GM12878 (cell line): ENCODE results near the gene HSD17B12. TPM values are rescaled to one million over a fixed set of nuclear protein-coding genes. Genes with fewer than 3 reads are reported as not detected.
A peak's percentile ranks its signal among the peaks of the same experiment; 100 is the strongest.

Source experiments
- ATAC-seq: fragments of 200-7000 bp; cut with Tn5 transposase; 3 replicates; pipeline ENCODE4 v1.9.1; 2020; ENCODE audit warnings: mild to moderate bottlenecking, moderate library complexity
- BruUV-seq: library from RNA; stranded (reverse); fragments of 400-500 nt; replicated peaks from 2 replicates; lab custom pipeline; 2021; lab: Mats Ljungman, UMichigan
- CTCF ChIA-PET: fragments of 300-600 bp; sonication (Branson Sonifier 250); formaldehyde crosslinking; extraction: SDS; loops from one replicate; lab custom pipeline; 2021; ENCODE audit warnings: inconsistent platforms; lab: Yijun Ruan, JAX
- POLR2A ChIA-PET: fragments of 350-600 bp; formaldehyde crosslinking; extraction: SDS; loops from one replicate; lab custom pipeline; 2021; ENCODE audit warnings: inconsistent platforms; lab: Charles Lee
- RAD21 ChIA-PET: fragments of 300-600 bp; sonication (Branson Sonifier 250); formaldehyde crosslinking; loops from one replicate; lab custom pipeline; 2023; ENCODE audit warnings: antibody characterized with exemption; ENCODE audit not compliant: unreplicated experiment; lab: Charles Lee
- SMC1A ChIA-PET: fragments of 300-600 bp; sonication (Branson Sonifier 250); formaldehyde crosslinking; loops from one replicate; lab custom pipeline; 2023; ENCODE audit not compliant: unreplicated experiment, uncharacterized antibody; lab: Charles Lee
- DNase-seq: peaks from one replicate; pipeline ENCODE4 v3.0.0-alpha.2; 2011; ENCODE audit warnings: low read depth, low spot score
- FAIRE-seq: peaks from 3 replicates; lab custom pipeline; 2011; peaks lifted over from hg19 to GRCh38; lab: Jason Lieb, UNC
- H2AFZ ChIP-seq: 2 replicates; pipeline ENCODE4 v1.6.0; 2011; ENCODE audit warnings: low read depth, low read length, control low read depth; ENCODE audit not compliant: control insufficient read depth
- H3K27ac ChIP-seq: 2 replicates; pipeline ENCODE4 v1.5.1; 2011; ENCODE audit warnings: control low read depth; ENCODE audit not compliant: control insufficient read depth, insufficient read depth
- H3K27me3 ChIP-seq, 2 experiments: replicated peaks in 1 of 2; 2 replicates each; pipeline versions ENCODE4 v1.6.0 to v1.6.1; 2011; ENCODE audit warnings: low read length in 1 of 2; ENCODE audit not compliant: control insufficient read depth in 2 of 2, insufficient read depth in 2 of 2
- H3K36me3 ChIP-seq, 2 experiments: 2 replicates each; pipeline ENCODE4 v1.5.1; 2011; ENCODE audit warnings: low read length in 1 of 2; ENCODE audit not compliant: control insufficient read depth in 2 of 2, insufficient read depth in 2 of 2
- H3K4me1 ChIP-seq: 2 replicates; pipeline ENCODE4 v1.6.1; 2011; ENCODE audit warnings: mild to moderate bottlenecking, low read length, moderate library complexity, mixed read lengths; ENCODE audit not compliant: control insufficient read depth, insufficient read depth
- H3K4me2 ChIP-seq: 2 replicates; pipeline ENCODE4 v1.6.0; 2011; ENCODE audit warnings: control low read depth; ENCODE audit not compliant: control insufficient read depth, insufficient read depth
- H3K4me3 ChIP-seq: fragments of 200-600 bp; sonication (generic); 2 replicates; pipeline ENCODE4 v1.5.1; 2016
- H3K79me2 ChIP-seq: 2 replicates; pipeline ENCODE4 v1.6.0; 2011; ENCODE audit warnings: low read length; ENCODE audit not compliant: control insufficient read depth, insufficient read depth
- H3K9ac ChIP-seq: 2 replicates; pipeline ENCODE4 v1.8.0; 2011; ENCODE audit warnings: low read length, control low read depth, mixed read lengths; ENCODE audit not compliant: control insufficient read depth, insufficient read depth
- H3K9me3 ChIP-seq: replicated peaks from 3 replicates; pipeline ENCODE4 v1.5.1; 2011; ENCODE audit warnings: mild to moderate bottlenecking, low read length; ENCODE audit not compliant: control insufficient read depth, insufficient read depth
- H4K20me1 ChIP-seq: 2 replicates; pipeline ENCODE4 v1.6.0; 2011; ENCODE audit not compliant: control insufficient read depth, insufficient read depth
- MEF2A ChIP-seq: IDR thresholded peaks from 2 replicates; pipeline ENCODE4 v1.6.1; 2011; ENCODE audit warnings: low read depth, mild to moderate bottlenecking, low read length, moderate library complexity; ENCODE audit not compliant: insufficient read depth
- RUNX3 ChIP-seq: IDR thresholded peaks from 2 replicates; pipeline ENCODE4 v1.6.1; 2012; ENCODE audit warnings: low read length, inconsistent platforms
- SREBF1 ChIP-seq: IDR thresholded peaks from 2 replicates; pipeline ENCODE4 v1.6.1; 2012; ENCODE audit warnings: mild to moderate bottlenecking, low read length
- ZNF24 ChIP-seq: fragments of 450-650 bp; IDR thresholded peaks from 2 replicates; pipeline ENCODE4 v1.6.1; 2017; ENCODE audit warnings: antibody characterized with exemption, mild to moderate bottlenecking
- WGBS: methylation state at CpG from one replicate; pipeline ENCODE4 v1.1.6; 2016; ENCODE audit warnings: low lambda C conversion rate; ENCODE audit not compliant: insufficient replicate concordance, insufficient coverage; ENCODE audit errors: missing lambda C conversion rate; 5-methylcytosine and 5-hydroxymethylcytosine counted together
- in situ Hi-C: fragments of 300-500 bp; cut with MboI; formaldehyde crosslinking; loops from 9 replicates; pipeline ENCODE4 v1.14.3; 2018; ENCODE audit warnings: mixed read lengths
- intact Hi-C: fragments of 100-400 bp; cut with micrococcal nuclease; formaldehyde crosslinking; loops from one replicate; pipeline ENCODE4 v1.14.2; 2022; ENCODE audit not compliant: unreplicated experiment
- polyA plus RNA-seq, 11 experiments: library from polyadenylated mRNA; depleted of rRNA in 4 of 11; unstranded in 6 of 11; stranded (reverse) in 5 of 11; fragments of >200 nt; fragmentation: Nextera tagmentation in 4 of 11; fragmentation: Illumina TruSeq in 1 of 11; extraction: Ambion mirVana in 4 of 11; extraction: Trizol in 1 of 11; gene quantifications; 1 replicate in 1 of 11; 2 replicates in 10 of 11; pipeline versions ENCODE4 v1.2.1 to v1.2.3, GENCODE V29; 2011 to 2016; ENCODE audit warnings: inconsistent platforms in 2 of 11, missing spikeins in 2 of 11, low read depth in 1 of 11
- total RNA-seq, 4 experiments: library from RNA; depleted of rRNA in 3 of 4; stranded (reverse); fragments of >200 nt in 3 of 4; fragmentation: Illumina TruSeq in 1 of 4; extraction: Trizol in 1 of 4; gene quantifications; 2 replicates each; pipeline versions ENCODE4 v1.2.1 to v1.2.3, GENCODE V29; 2013 to 2021
- TF ChIP-seq, protein P1 (sequence below): fragments of 450-650 bp; IDR thresholded peaks from 2 replicates; pipeline ENCODE4 v1.6.1; 2017; ENCODE audit warnings: borderline replicate concordance

The HSD17B12 gene
- total and polyA plus RNA-seq, 10 of the 15 experiments (the other 5 are each of a cell fraction or from before 2014, with no cell fraction given) = 23.6 to 88.0 (median 64.7) TPM

DNA sequence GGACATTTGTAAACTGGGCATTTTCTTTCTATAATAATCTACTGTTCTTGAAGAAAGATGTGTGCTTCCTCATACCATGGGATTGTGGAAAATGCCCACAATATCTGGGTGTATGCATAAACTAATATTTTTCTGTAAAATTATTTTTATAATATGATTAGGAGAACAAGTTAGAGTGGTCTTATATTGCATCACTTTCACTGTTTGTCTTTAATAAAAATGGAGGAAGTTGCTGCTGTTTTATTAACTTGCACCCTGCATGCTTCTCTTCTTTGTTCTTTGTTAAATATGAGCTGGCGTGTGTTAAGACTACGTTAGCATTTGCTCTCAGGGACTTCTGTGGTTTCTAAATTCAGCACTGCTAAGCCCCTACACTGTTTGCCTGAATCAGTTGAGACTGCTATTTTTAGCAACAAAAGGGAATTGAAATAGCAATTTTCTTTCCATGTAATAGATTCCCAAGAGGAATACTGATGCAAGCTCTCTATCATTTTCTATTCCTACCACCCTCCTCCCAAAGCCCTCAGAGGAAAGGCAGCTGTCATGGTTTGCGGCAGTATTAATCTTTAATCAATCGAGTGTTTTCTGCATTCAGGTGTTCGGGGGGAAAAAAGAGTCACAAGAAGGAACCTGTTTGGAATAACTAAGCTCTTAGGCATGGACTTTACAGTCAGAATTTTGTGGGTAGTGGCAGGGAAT lies 56.1 kb downstream of the HSD17B12 start:
- in situ Hi-C loops (no loop called here), intact Hi-C loops (no loop called here)
- Histone ChIP-seq H3K4me1 (peaks cover 10% of the 10 kb centered on the region), H3K36me3 (peaks cover 4 to 6% of the 10 kb centered on the region in 2 experiments; a peak in 3 of 4 replicates), H3K27ac (no peak overlapping the region), H3K4me2 (no peak overlapping the region), H3K4me3 (no peak overlapping the region), H3K79me2 (peaks cover 4% of the 10 kb centered on the region), H3K9ac (no peak overlapping the region), H3K9me3 (peaks cover 16% of the 10 kb centered on the region), H4K20me1 (no peaks in the 10 kb centered on the region), H2AFZ (no peak overlapping the region), H3K27me3 (no peaks in the 10 kb centered on the region)
- ATAC-seq (peak; percentile 48), DNase-seq (no peak), FAIRE-seq (no peak)
- no TSS peak for BruUV-seq
- TF ChIP-seq, protein P1, sequence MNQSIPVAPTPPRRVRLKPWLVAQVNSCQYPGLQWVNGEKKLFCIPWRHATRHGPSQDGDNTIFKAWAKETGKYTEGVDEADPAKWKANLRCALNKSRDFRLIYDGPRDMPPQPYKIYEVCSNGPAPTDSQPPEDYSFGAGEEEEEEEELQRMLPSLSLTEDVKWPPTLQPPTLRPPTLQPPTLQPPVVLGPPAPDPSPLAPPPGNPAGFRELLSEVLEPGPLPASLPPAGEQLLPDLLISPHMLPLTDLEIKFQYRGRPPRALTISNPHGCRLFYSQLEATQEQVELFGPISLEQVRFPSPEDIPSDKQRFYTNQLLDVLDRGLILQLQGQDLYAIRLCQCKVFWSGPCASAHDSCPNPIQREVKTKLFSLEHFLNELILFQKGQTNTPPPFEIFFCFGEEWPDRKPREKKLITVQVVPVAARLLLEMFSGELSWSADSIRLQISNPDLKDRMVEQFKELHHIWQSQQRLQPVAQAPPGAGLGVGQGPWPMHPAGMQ = no peak
- TF ChIP-seq MEF2A (peak; percentile 56; the same call in 1 of the 2 replicates), SREBF1 (no peak), RUNX3 (peak; percentile 57; the same call in 1 of the 2 replicates), ZNF24 (no peak)
- CTCF ChIA-PET = no interaction called here
- SMC1A ChIA-PET = interaction anchor here (0.7 to 2.0 kb wide), 3 partner anchors 27 to 51 kb away, joined by 3 to 6 read pairs (median 3); no protein-coding TSS in a partner anchor
- POLR2A ChIA-PET = interaction anchor here (0.6 kb wide), 1 partner anchor 52 kb away, joined by 4 read pairs; no protein-coding TSS in a partner anchor
- RAD21 ChIA-PET = no interaction called here
- WGBS = 83% methylated on average over 5 of the region's 5 CpGs
